ENCODE data around the gene ATXN2L. TPM values are rescaled to one million over a fixed set of nuclear protein-coding genes. Genes with fewer than 3 reads are reported as not detected.

Gene ATXN2L
- total RNA-seq, 2 experiments from 2014 or later, result 298 to 319 TPM

GRCh38 chr16:28846080-28846932 is 23.5 kb downstream of the ATXN2L start, which contains the start of gene TUFM:
TUFM (minus strand) TSS chr16:28846348; CDS start chr16:28846269, 79 bp downstream.
- Mint-ChIP-seq H3K4me1 (peaks cover 23% of the 10 kb centered on the region), H3K36me3 (ENCODE audit: low read depth) (peaks cover 43% of the 10 kb centered on the region), H3K9me3 (ENCODE audit: low read depth) (no peaks in the 10 kb centered on the region), H3K4me3 (peak within 1 kb of the TSS; percentile 97), H3K27me3 (no peaks in the 10 kb centered on the region), H3K27ac (peak within 1 kb of the TSS; percentile 97)
- CTCF ChIA-PET, result interaction anchor here (0.7 to 5.0 kb wide), 11 partner anchors 9 to 1217 kb away, joined by 3 to 27 read pairs (median 4); partner anchors contain the start of gene SH2B1
- ATAC-seq (peak; percentile 94), DNase-seq (peak; percentile 99)
- intact Hi-C loops (cut with DNase I, micrococcal nuclease), result loop anchor here (1.0 to 5.0 kb wide), 12 partner anchors 17 to 961 kb away; partner anchors contain the start of genes NFATC2IP (in 2 of the 2), SH2B1 (in 2 of the 2), CLN3 (in 1 of the 2) and MAZ (in 1 of the 2)
- POLR2A ChIA-PET, result interaction anchor here (0.7 to 4.2 kb wide), 7 partner anchors 9 to 104 kb away, joined by 3 to 33 read pairs (median 7); partner anchors contain the start of genes ATXN2L, NFATC2IP and SH2B1

- Mint-ChIP-seq H3K4me1 (peaks cover 23% of the 10 kb centered on the region), H3K27ac (peak overlapping the region; percentile 97), H3K9me3 (ENCODE audit: low read depth) (no peaks in the 10 kb centered on the region), H3K27me3 (no peaks in the 10 kb centered on the region), H3K36me3 (ENCODE audit: low read depth) (peaks cover 41% of the 10 kb centered on the region), H3K4me3 (peak overlapping the region; percentile 97)
- ChIA-PET CTCF (interaction anchor here (0.7 to 5.0 kb wide), 8 partner anchors 9 to 102 kb away, joined by 3 to 27 read pairs (median 5); partner anchors contain the start of gene SH2B1), POLR2A (interaction anchor here (0.9 to 4.2 kb wide), 6 partner anchors 9 to 104 kb away, joined by 3 to 33 read pairs (median 8); partner anchors contain the start of genes ATXN2L, NFATC2IP and SH2B1)
- ATAC-seq (peak; percentile 1), DNase-seq (peak; percentile 33)
- intact Hi-C loops (cut with DNase I, micrococcal nuclease), result loop anchor here (1.0 to 5.0 kb wide), 12 partner anchors 16 to 960 kb away; partner anchors contain the start of genes NFATC2IP (in 2 of the 2), SH2B1 (in 2 of the 2), CLN3 (in 1 of the 2) and MAZ (in 1 of the 2)
These were observed 24.1 kb downstream of the ATXN2L start for GRCh38 chr16:28846933-28847273.

GRCh38 chr16:28858421-28858820 is 35.6 kb downstream of the ATXN2L start:
- Mint-ChIP-seq H3K27ac (no peak overlapping the region), H3K4me1 (peaks cover 10% of the 10 kb centered on the region), H3K36me3 (ENCODE audit: low read depth) (peaks cover 12% of the 10 kb centered on the region), H3K4me3 (no peak overlapping the region), H3K9me3 (ENCODE audit: low read depth) (no peaks in the 10 kb centered on the region), H3K27me3 (no peaks in the 10 kb centered on the region)
- ChIA-PET CTCF (interaction anchor here (1.8 to 2.2 kb wide), 2 partner anchors 11 to 87 kb away, joined by 5 to 13 read pairs; partner anchors contain the start of gene TUFM), POLR2A (no interaction called here)
- ATAC-seq (no peak), DNase-seq (no peak)
- intact Hi-C loops (cut with DNase I, micrococcal nuclease), result no loop called here

GRCh38 chr16:28859326-28859725 is 36.5 kb downstream of the ATXN2L start:
- Mint-ChIP-seq H3K27me3 (no peaks in the 10 kb centered on the region), H3K4me1 (peaks cover 12% of the 10 kb centered on the region), H3K9me3 (ENCODE audit: low read depth) (no peaks in the 10 kb centered on the region), H3K27ac (no peak overlapping the region), H3K36me3 (ENCODE audit: low read depth) (peaks cover 12% of the 10 kb centered on the region), H3K4me3 (no peak overlapping the region)
- DNase-seq, result no peak
- no peak for ATAC-seq
- CTCF ChIA-PET, result interaction anchor here (1.8 to 2.2 kb wide), 2 partner anchors 12 to 86 kb away, joined by 5 to 13 read pairs; partner anchors contain the start of gene TUFM
- POLR2A ChIA-PET, result interaction anchor here (0.6 to 0.7 kb wide), 2 partner anchors 11 to 14 kb away, joined by 3 to 5 read pairs; no protein-coding TSS in a partner anchor
- intact Hi-C loops (cut with DNase I, micrococcal nuclease), result no loop called here

GRCh38 chr16:28863929-28864793 is 41.4 kb downstream of the ATXN2L start:
- H3K27me3 Mint-ChIP-seq, result no peaks in the 10 kb centered on the region
- H3K4me1 Mint-ChIP-seq, result peaks cover 21% of the 10 kb centered on the region
- H3K27ac Mint-ChIP-seq, result peak overlapping the region; percentile 96
- ChIA-PET POLR2A (interaction anchor here (0.6 to 2.5 kb wide), 5 partner anchors 15 to 41 kb away, joined by 3 to 15 read pairs (median 4); partner anchors contain the start of genes ATXN2L and TUFM), CTCF (interaction anchor here (0.6 to 3.7 kb wide), 6 partner anchors 9 to 137 kb away, joined by 3 to 27 read pairs (median 5); partner anchors contain the start of gene TUFM)
- H3K36me3 Mint-ChIP-seq (ENCODE audit: low read depth), result peaks cover 12% of the 10 kb centered on the region
- no peaks in the 10 kb centered on the region for H3K9me3 Mint-ChIP-seq (ENCODE audit: low read depth)
- peak; percentile 44 for DNase-seq
- no peak for ATAC-seq
- intact Hi-C loops (cut with DNase I, micrococcal nuclease), result loop anchor here (1.0 to 5.0 kb wide), 10 partner anchors 15 to 310 kb away; partner anchors contain the start of genes NFATC2IP (in 2 of the 2), RABEP2 (in 2 of the 2), TUFM (in 2 of the 2) and ATXN2L (in 1 of the 2)
- H3K4me3 Mint-ChIP-seq, result peak overlapping the region; percentile 96

- peak overlapping the region; percentile 96 for H3K27ac Mint-ChIP-seq
- ATAC-seq, result no peak
- no peaks in the 10 kb centered on the region for H3K9me3 Mint-ChIP-seq (ENCODE audit: low read depth)
- ChIA-PET CTCF (interaction anchor here (0.6 to 3.7 kb wide), 4 partner anchors 8 to 136 kb away, joined by 3 to 27 read pairs (median 6); partner anchors contain the start of gene TUFM), POLR2A (interaction anchor here (0.6 to 2.5 kb wide), 3 partner anchors 9 to 42 kb away, joined by 4 to 15 read pairs (median 4); partner anchors contain the start of genes ATXN2L and TUFM)
- peak overlapping the region; percentile 96 for H3K4me3 Mint-ChIP-seq
- H3K4me1 Mint-ChIP-seq, result peaks cover 21% of the 10 kb centered on the region
- intact Hi-C loops (cut with DNase I, micrococcal nuclease), result no loop called here
- H3K36me3 Mint-ChIP-seq (ENCODE audit: low read depth), result peaks cover 15% of the 10 kb centered on the region
- H3K27me3 Mint-ChIP-seq, result no peaks in the 10 kb centered on the region
- no peak for DNase-seq
These were observed 42.3 kb downstream of the ATXN2L start for GRCh38 chr16:28865001-28865688.

GRCh38 chr16:28865722-28866453 is 43.1 kb downstream of the ATXN2L start:
- no peaks in the 10 kb centered on the region for H3K27me3 Mint-ChIP-seq

GRCh38 chr16:28866454-28866804 is 43.6 kb downstream of the ATXN2L start:
- Mint-ChIP-seq H3K27me3 (no peaks in the 10 kb centered on the region), H3K4me3 (no peak overlapping the region), H3K9me3 (ENCODE audit: low read depth) (no peaks in the 10 kb centered on the region), H3K27ac (no peak overlapping the region), H3K36me3 (ENCODE audit: low read depth) (peaks cover 18% of the 10 kb centered on the region), H3K4me1 (peaks cover 21% of the 10 kb centered on the region)
- DNase-seq, result no peak
- intact Hi-C loops (cut with DNase I, micrococcal nuclease), result no loop called here
- ATAC-seq, result no peak
- POLR2A ChIA-PET, result no interaction called here
- CTCF ChIA-PET, result interaction anchor here (0.6 kb wide), 1 partner anchor 563 kb away, joined by 3 read pairs; no protein-coding TSS in a partner anchor

More at GRCh38 chr16:28865722-28866453, 43.1 kb downstream of the ATXN2L start:
- Mint-ChIP-seq H3K9me3 (ENCODE audit: low read depth) (no peaks in the 10 kb centered on the region), H3K4me1 (peaks cover 21% of the 10 kb centered on the region), H3K4me3 (peak overlapping the region; percentile 96), H3K27ac (no peak overlapping the region), H3K36me3 (ENCODE audit: low read depth) (peaks cover 17% of the 10 kb centered on the region)
- ATAC-seq (no peak), DNase-seq (no peak)
- ChIA-PET CTCF (no interaction called here), POLR2A (interaction anchor here (1.1 kb wide), 1 partner anchor 9 kb away, joined by 4 read pairs; no protein-coding TSS in a partner anchor)
- intact Hi-C loops (cut with DNase I, micrococcal nuclease), result no loop called here

GRCh38 chr16:28867241-28867640 is 44.4 kb downstream of the ATXN2L start:
- CTCF ChIA-PET, result interaction anchor here (0.6 kb wide), 1 partner anchor 562 kb away, joined by 3 read pairs; no protein-coding TSS in a partner anchor
- intact Hi-C loops (cut with DNase I, micrococcal nuclease), result no loop called here

More at GRCh38 chr16:28867241-28867640, 44.4 kb downstream of the ATXN2L start:
- H3K4me3 Mint-ChIP-seq, result no peak overlapping the region
- H3K4me1 Mint-ChIP-seq, result peaks cover 15% of the 10 kb centered on the region
- no peaks in the 10 kb centered on the region for H3K27me3 Mint-ChIP-seq
- ATAC-seq (no peak), DNase-seq (no peak)
- peaks cover 11% of the 10 kb centered on the region for H3K36me3 Mint-ChIP-seq (ENCODE audit: low read depth)
- POLR2A ChIA-PET, result no interaction called here
- no peaks in the 10 kb centered on the region for H3K9me3 Mint-ChIP-seq (ENCODE audit: low read depth)
- H3K27ac Mint-ChIP-seq, result no peak overlapping the region

All from activated CD4-positive, alpha-beta T cell treated with anti-CD3 and anti-CD28 coated beads for 36 hours (primary cell).